HCT116 (cell line): ENCODE data around the gene THUMPD3. TPM values are rescaled to one million over a fixed set of nuclear protein-coding genes. Genes with fewer than 3 reads are reported as not detected.

Source experiments
- ATAC-seq: fragments of 200-7000 bp; cut with Tn5 transposase; 2 replicates; pipeline ENCODE4 v1.9.1; 2020; ENCODE audit warnings: mild to moderate bottlenecking, moderate library complexity
- BruUV-seq: library from RNA; stranded (reverse); fragments of 400-500 nt; replicated peaks from 2 replicates; lab custom pipeline; 2021; lab: Mats Ljungman, UMichigan
- CTCF ChIA-PET: fragments of 300-600 bp; sonication (Branson Sonifier 250); formaldehyde crosslinking; loops from one replicate; lab custom pipeline; 2021; ENCODE audit warnings: antibody characterized with exemption; lab: Charles Lee
- POLR2A ChIA-PET: fragments of 300-600, 350-600 bp; sonication (Branson Sonifier 250); formaldehyde crosslinking; loops from one replicate; lab custom pipeline; 2021; ENCODE audit warnings: antibody characterized with exemption; lab: Charles Lee
- RAD21 ChIA-PET, 2 experiments: fragments of 300-600 bp; sonication (Branson Sonifier 250); formaldehyde crosslinking; loops; one replicate each; lab custom pipeline; 2023; ENCODE audit warnings: low total read pairs in 2 of 2; ENCODE audit not compliant: uncharacterized antibody in 2 of 2, unreplicated experiment in 2 of 2, low non-redundant PET in 1 of 2; lab: Charles Lee
- DNase-seq: peaks from one replicate; pipeline ENCODE4 v3.0.0-alpha.2; 2010; ENCODE audit warnings: low read depth, low spot score
- H2AFZ ChIP-seq: fragments of 200-600 bp; shearing (Covaris generic), sonication (generic); 2 replicates; pipeline ENCODE4 v1.6.1; 2017; ENCODE audit warnings: low read depth, mixed run types, mixed read lengths, antibody characterized with exemption, low read length; ENCODE audit not compliant: poor library complexity, severe bottlenecking
- H3K27ac ChIP-seq: 2 replicates; pipeline ENCODE4 v1.5.1; 2012; ENCODE audit warnings: low read depth, low read length
- H3K27me3 ChIP-seq: fragments of 200-600 bp; sonication (generic); 2 replicates; pipeline ENCODE4 v1.6.1; 2016; ENCODE audit warnings: mixed run types, low read length, mixed read lengths; ENCODE audit not compliant: insufficient read depth
- H3K36me3 ChIP-seq, 2 experiments: fragments of 200-500 bp in 1 of 2; fragments of 200-600 bp in 1 of 2; sonication (Bioruptor generic) in 1 of 2; sonication (generic) in 1 of 2; 2 replicates each; pipeline versions ENCODE4 v1.5.1 to v1.6.1; 2014 to 2016; ENCODE audit warnings: low read length in 2 of 2, inconsistent platforms in 1 of 2, mixed read lengths in 1 of 2, mixed run types in 1 of 2; ENCODE audit not compliant: insufficient read depth in 2 of 2, control insufficient read depth in 1 of 2
- H3K4me1 ChIP-seq, 2 experiments: fragments of 200-600 bp in 1 of 2; sonication (generic) in 1 of 2; 2 replicates each; pipeline versions ENCODE4 v1.5.1 to v1.6.1; 2012 to 2017; ENCODE audit warnings: low read length in 2 of 2, inconsistent platforms in 1 of 2, mild to moderate bottlenecking in 1 of 2, mixed read lengths in 1 of 2, mixed run types in 1 of 2, moderate library complexity in 1 of 2; ENCODE audit not compliant: insufficient read depth in 2 of 2, control insufficient read depth in 1 of 2
- H3K4me2 ChIP-seq: fragments of 200-600 bp; sonication (generic); 2 replicates; pipeline ENCODE4 v1.6.1; 2017; ENCODE audit warnings: mixed run types, low read length, mixed read lengths
- H3K4me3 ChIP-seq, 2 experiments: fragments of 200-600 bp in 1 of 2; sonication (generic) in 1 of 2; replicated peaks in 1 of 2; 2 replicates each; pipeline ENCODE4 v1.5.1; 2011 to 2016; ENCODE audit warnings: low read length in 2 of 2, control low read depth in 1 of 2, low read depth in 1 of 2, mild to moderate bottlenecking in 1 of 2, mixed read lengths in 1 of 2, mixed run types in 1 of 2
- H3K79me2 ChIP-seq: fragments of 200-600 bp; sonication (generic); 2 replicates; pipeline ENCODE4 v1.6.1; 2017; ENCODE audit warnings: mild to moderate bottlenecking, mixed run types, low read length, moderate library complexity, mixed read lengths; ENCODE audit not compliant: insufficient read depth
- H3K9ac ChIP-seq: fragments of 200-600 bp; sonication (generic); 2 replicates; pipeline ENCODE4 v1.6.1; 2016; ENCODE audit warnings: low read length, mixed read lengths
- H3K9me2 ChIP-seq: fragments of 200-600 bp; sonication (generic), shearing (Covaris generic); 2 replicates; pipeline ENCODE4 v1.6.1; 2017; ENCODE audit warnings: mixed run types, mild to moderate bottlenecking, moderate library complexity; ENCODE audit not compliant: insufficient read depth
- H3K9me3 ChIP-seq, 2 experiments: fragments of 200-500 bp in 1 of 2; fragments of 200-600 bp in 1 of 2; sonication (Bioruptor generic) in 1 of 2; sonication (generic) in 1 of 2; 2 replicates each; pipeline ENCODE4 v1.6.1; 2014 to 2017; ENCODE audit warnings: low read length in 2 of 2, mixed read lengths in 2 of 2, inconsistent platforms in 1 of 2, low read depth in 1 of 2, mild to moderate bottlenecking in 1 of 2, mixed run types in 1 of 2, moderate library complexity in 1 of 2; ENCODE audit not compliant: control insufficient read depth in 1 of 2, insufficient read depth in 1 of 2
- H4K20me1 ChIP-seq: fragments of 200-600 bp; sonication (generic), shearing (Covaris generic); 2 replicates; pipeline ENCODE4 v1.6.1; 2017; ENCODE audit warnings: mixed run types, mild to moderate bottlenecking, moderate library complexity; ENCODE audit not compliant: insufficient read depth
- CBX3 ChIP-seq: IDR thresholded peaks from 2 replicates; pipeline ENCODE4 v1.6.1; 2012; ENCODE audit warnings: low read depth
- CEBPB ChIP-seq: IDR thresholded peaks from 2 replicates; pipeline ENCODE4 v1.6.1; 2012; ENCODE audit warnings: low read depth
- EGR1 ChIP-seq: IDR thresholded peaks from 2 replicates; pipeline ENCODE4 v1.6.1; 2012; ENCODE audit warnings: low read depth
- ELF1 ChIP-seq: IDR thresholded peaks from 2 replicates; pipeline ENCODE4 v1.6.1; 2012; ENCODE audit warnings: low read depth, borderline replicate concordance
- EZH2 ChIP-seq: fragments of 200-600 bp; sonication (generic); IDR thresholded peaks from 2 replicates; pipeline ENCODE4 v1.6.1; 2017; ENCODE audit warnings: antibody characterized with exemption, mixed run types
- EZH2phosphoT487 ChIP-seq: fragments of 200-600 bp; IDR thresholded peaks from 2 replicates; pipeline ENCODE4 v1.6.1; 2018; ENCODE audit warnings: antibody characterized with exemption, borderline replicate concordance
- FOSL1 ChIP-seq: IDR thresholded peaks from 2 replicates; pipeline ENCODE4 v1.6.1; 2012; ENCODE audit warnings: low read depth
- JUND ChIP-seq: IDR thresholded peaks from 2 replicates; pipeline ENCODE4 v1.6.1; 2012
- POLR2A ChIP-seq: IDR thresholded peaks from 2 replicates; pipeline ENCODE4 v1.7.0; 2011; ENCODE audit warnings: borderline replicate concordance; ENCODE audit not compliant: insufficient read depth, insufficient read length; ENCODE audit errors: extremely low read depth
- POLR2AphosphoS5 ChIP-seq: IDR thresholded peaks from 2 replicates; pipeline ENCODE4 v1.6.1; 2011; ENCODE audit warnings: mild to moderate bottlenecking, low read depth, low read length, moderate library complexity
- RAD21 ChIP-seq: IDR thresholded peaks from 2 replicates; pipeline ENCODE4 v1.6.1; 2012; ENCODE audit warnings: low read depth, mild to moderate bottlenecking
- SIN3A ChIP-seq: IDR thresholded peaks from 2 replicates; pipeline ENCODE4 v1.6.1; 2012; ENCODE audit warnings: low read depth
- SP1 ChIP-seq: IDR thresholded peaks from 2 replicates; pipeline ENCODE4 v1.6.1; 2012; ENCODE audit warnings: low read depth
- SRF ChIP-seq: IDR thresholded peaks from 2 replicates; pipeline ENCODE4 v1.6.1; 2012; ENCODE audit warnings: low read depth
- TCF7L2 ChIP-seq: IDR thresholded peaks from 2 replicates; pipeline ENCODE4 v1.7.0; 2011; ENCODE audit warnings: borderline replicate concordance, inconsistent platforms; ENCODE audit not compliant: insufficient read depth, insufficient read length; ENCODE audit errors: extremely low read depth
- ZNF274 ChIP-seq: fragments of 200-500 bp; sonication (Bioruptor generic); IDR thresholded peaks from 2 replicates; pipeline ENCODE4 v1.6.1; 2014; ENCODE audit warnings: mild to moderate bottlenecking, low read depth, low read length, inconsistent platforms
- intact Hi-C: fragments of 100-400 bp; cut with micrococcal nuclease; formaldehyde crosslinking; loops from 2 replicates; pipeline ENCODE4 v1.10.0; 2022
- total RNA-seq: library from RNA; stranded (reverse); gene quantifications from one replicate; pipeline ENCODE4 v1.2.1, GENCODE V29; 2021; ENCODE audit not compliant: unreplicated experiment
- TF ChIP-seq, protein P1 (sequence below): IDR thresholded peaks from 2 replicates; pipeline ENCODE4 v1.6.1; 2012
- TF ChIP-seq, protein P2 (sequence below), 3 experiments: fragments of 200-600 bp in 1 of 3; sonication (generic) in 1 of 3; IDR thresholded peaks in 2 of 3; conservative IDR thresholded peaks in 1 of 3; 2 replicates each; pipeline ENCODE4 v1.5.1; 2012 to 2017; ENCODE audit warnings: low read depth in 2 of 3, low read length in 2 of 3, antibody characterized with exemption in 1 of 3, borderline replicate concordance in 1 of 3, control low read depth in 1 of 3, mild to moderate bottlenecking in 1 of 3, mixed read lengths in 1 of 3, mixed run types in 1 of 3, moderate library complexity in 1 of 3; ENCODE audit not compliant: insufficient read depth in 1 of 3
- TF ChIP-seq, protein P3 (sequence below): IDR thresholded peaks from 2 replicates; pipeline ENCODE4 v1.6.1; 2011; ENCODE audit warnings: mild to moderate bottlenecking, low read length, moderate library complexity; ENCODE audit not compliant: insufficient replicate concordance; ENCODE audit errors: extremely low read depth

The THUMPD3 gene
- total RNA-seq, 1 experiment from 2014 or later, result 79.5 TPM

DNA sequence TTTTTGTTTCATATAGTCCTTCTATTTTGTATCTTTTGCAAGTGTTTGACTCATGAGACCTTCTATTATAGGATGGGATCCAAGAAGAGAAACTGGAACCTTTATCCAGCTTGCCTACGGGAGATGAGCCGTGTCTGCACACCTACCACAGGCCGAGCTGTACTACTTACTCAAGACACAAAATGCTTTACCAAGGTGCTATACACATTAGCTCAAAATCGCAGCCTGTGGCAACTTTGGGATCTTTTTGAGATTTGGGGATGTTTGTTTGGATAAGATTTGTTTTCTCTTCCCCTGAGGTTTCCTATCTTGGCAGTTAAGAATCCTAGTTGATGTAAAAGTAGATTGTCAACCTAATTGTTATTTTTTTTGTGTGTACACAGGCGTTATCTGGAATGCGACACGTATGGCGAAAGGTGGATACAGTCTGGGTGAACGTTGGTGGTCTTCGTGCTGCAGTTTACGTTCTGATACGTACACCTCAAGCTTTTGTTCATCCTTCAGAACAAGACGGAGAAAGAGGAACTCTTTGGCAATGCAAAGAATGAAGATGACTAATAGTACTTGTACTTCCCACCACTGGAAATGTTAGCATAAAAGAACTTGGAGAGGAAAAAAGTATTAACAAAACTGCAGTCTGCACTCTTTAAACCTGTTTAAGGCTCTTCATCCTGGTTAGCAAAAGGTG is 21.4 kb downstream of the THUMPD3 start:
- H3K4me3 ChIP-seq, result no peak overlapping the region
- H3K36me3 ChIP-seq, result peaks cover 31 to 61% of the 10 kb centered on the region in 2 experiments
- no TSS peak for BruUV-seq
- DNase-seq, result no peak
- H3K4me2 ChIP-seq, result no peak overlapping the region
- H3K4me1 ChIP-seq, result no peaks in the 10 kb centered on the region
- ChIA-PET CTCF (no interaction called here), POLR2A (interaction anchor here (1.4 to 2.4 kb wide), 2 partner anchors 9 to 12 kb away, joined by 3 to 13 read pairs; no protein-coding TSS in a partner anchor), RAD21 (no interaction called here)
- no peak for ATAC-seq
- H3K79me2 ChIP-seq, result peaks cover 53% of the 10 kb centered on the region
- H3K27me3 ChIP-seq, result no peaks in the 10 kb centered on the region
- intact Hi-C loops, result no loop called here
- no peak overlapping the region for H2AFZ ChIP-seq
- TF ChIP-seq TCF7L2 (no peak), POLR2AphosphoS5 (no peak), SRF (no peak), JUND (no peak), EZH2 (no peak), ZNF274 (no peak), RAD21 (no peak), SP1 (no peak), SIN3A (no peak), CEBPB (no peak), ELF1 (no peak), EZH2phosphoT487 (no peak), EGR1 (no peak), POLR2A (no peak), CBX3 (no peak), FOSL1 (no peak)
- TF ChIP-seq, protein P1, sequence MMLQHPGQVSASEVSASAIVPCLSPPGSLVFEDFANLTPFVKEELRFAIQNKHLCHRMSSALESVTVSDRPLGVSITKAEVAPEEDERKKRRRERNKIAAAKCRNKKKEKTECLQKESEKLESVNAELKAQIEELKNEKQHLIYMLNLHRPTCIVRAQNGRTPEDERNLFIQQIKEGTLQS, result no peak
- TF ChIP-seq, protein P2, sequence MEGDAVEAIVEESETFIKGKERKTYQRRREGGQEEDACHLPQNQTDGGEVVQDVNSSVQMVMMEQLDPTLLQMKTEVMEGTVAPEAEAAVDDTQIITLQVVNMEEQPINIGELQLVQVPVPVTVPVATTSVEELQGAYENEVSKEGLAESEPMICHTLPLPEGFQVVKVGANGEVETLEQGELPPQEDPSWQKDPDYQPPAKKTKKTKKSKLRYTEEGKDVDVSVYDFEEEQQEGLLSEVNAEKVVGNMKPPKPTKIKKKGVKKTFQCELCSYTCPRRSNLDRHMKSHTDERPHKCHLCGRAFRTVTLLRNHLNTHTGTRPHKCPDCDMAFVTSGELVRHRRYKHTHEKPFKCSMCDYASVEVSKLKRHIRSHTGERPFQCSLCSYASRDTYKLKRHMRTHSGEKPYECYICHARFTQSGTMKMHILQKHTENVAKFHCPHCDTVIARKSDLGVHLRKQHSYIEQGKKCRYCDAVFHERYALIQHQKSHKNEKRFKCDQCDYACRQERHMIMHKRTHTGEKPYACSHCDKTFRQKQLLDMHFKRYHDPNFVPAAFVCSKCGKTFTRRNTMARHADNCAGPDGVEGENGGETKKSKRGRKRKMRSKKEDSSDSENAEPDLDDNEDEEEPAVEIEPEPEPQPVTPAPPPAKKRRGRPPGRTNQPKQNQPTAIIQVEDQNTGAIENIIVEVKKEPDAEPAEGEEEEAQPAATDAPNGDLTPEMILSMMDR (IDR thresholded peaks at IDR 0.05 in 2 of 3, conservative IDR thresholded peaks at IDR 0.05 in 1 of 3; ENCODE audit: borderline replicate concordance in 1 of 3, insufficient read depth in 1 of 3, low read depth in 2 of 3, low read length in 2 of 3), result no peak
- TF ChIP-seq, protein P3, sequence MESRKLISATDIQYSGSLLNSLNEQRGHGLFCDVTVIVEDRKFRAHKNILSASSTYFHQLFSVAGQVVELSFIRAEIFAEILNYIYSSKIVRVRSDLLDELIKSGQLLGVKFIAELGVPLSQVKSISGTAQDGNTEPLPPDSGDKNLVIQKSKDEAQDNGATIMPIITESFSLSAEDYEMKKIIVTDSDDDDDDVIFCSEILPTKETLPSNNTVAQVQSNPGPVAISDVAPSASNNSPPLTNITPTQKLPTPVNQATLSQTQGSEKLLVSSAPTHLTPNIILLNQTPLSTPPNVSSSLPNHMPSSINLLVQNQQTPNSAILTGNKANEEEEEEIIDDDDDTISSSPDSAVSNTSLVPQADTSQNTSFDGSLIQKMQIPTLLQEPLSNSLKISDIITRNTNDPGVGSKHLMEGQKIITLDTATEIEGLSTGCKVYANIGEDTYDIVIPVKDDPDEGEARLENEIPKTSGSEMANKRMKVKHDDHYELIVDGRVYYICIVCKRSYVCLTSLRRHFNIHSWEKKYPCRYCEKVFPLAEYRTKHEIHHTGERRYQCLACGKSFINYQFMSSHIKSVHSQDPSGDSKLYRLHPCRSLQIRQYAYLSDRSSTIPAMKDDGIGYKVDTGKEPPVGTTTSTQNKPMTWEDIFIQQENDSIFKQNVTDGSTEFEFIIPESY, result no peak
- H4K20me1 ChIP-seq, result peaks cover 3% of the 10 kb centered on the region; the same call in 1 of the 2 replicates
- no peak overlapping the region for H3K9ac ChIP-seq
- no peaks in the 10 kb centered on the region for H3K9me3 ChIP-seq
- no peak overlapping the region for H3K27ac ChIP-seq
- H3K9me2 ChIP-seq, result no peaks in the 10 kb centered on the region
